SU-DHL-6 (cell line): Measurements from ENCODE around the gene RNF144B.

Experiments used
- H2AFZ ChIP-seq: fragments of 200-600 bp; sonication (generic); 2 replicates; pipeline ENCODE4 v1.6.1; 2014; ENCODE audit warnings: low read depth, mild to moderate bottlenecking, moderate library complexity, mixed read lengths, antibody characterized with exemption, low read length; ENCODE audit not compliant: severe bottlenecking
- H3F3A ChIP-seq: fragments of 200-600 bp; shearing (Covaris generic); 2 replicates; pipeline ENCODE4 v1.6.0; 2016; ENCODE audit warnings: antibody characterized with exemption, mild to moderate bottlenecking; ENCODE audit not compliant: insufficient read depth
- H3K27ac ChIP-seq: fragments of 200-600 bp; sonication (generic); 2 replicates; pipeline ENCODE4 v1.5.1; 2016; ENCODE audit warnings: low read depth, mild to moderate bottlenecking, low read length, moderate library complexity, mixed read lengths
- H3K27me3 ChIP-seq: fragments of 200-600 bp; sonication (generic), shearing (Covaris generic); 2 replicates; pipeline ENCODE4 v1.6.0; 2014; ENCODE audit warnings: mild to moderate bottlenecking, low read length
- H3K36me3 ChIP-seq: fragments of 200-600 bp; sonication (generic); 2 replicates; pipeline ENCODE4 v1.6.1; 2014; ENCODE audit warnings: mild to moderate bottlenecking, low read length, mixed read lengths
- H3K4me2 ChIP-seq: fragments of 300-600, 200-600 bp; shearing (Covaris generic), sonication (generic); 2 replicates; pipeline ENCODE4 v1.6.0; 2014; ENCODE audit warnings: low read length, low read depth, mild to moderate bottlenecking; ENCODE audit not compliant: poor library complexity, severe bottlenecking
- H3K4me3 ChIP-seq: fragments of 200-600 bp; sonication (generic); 2 replicates; pipeline ENCODE4 v1.5.1; 2014; ENCODE audit warnings: antibody characterized with exemption, low read length, mild to moderate bottlenecking, mixed read lengths; ENCODE audit not compliant: insufficient read depth, poor library complexity, severe bottlenecking
- H3K79me2 ChIP-seq: fragments of 200-600 bp; sonication (generic); 2 replicates; pipeline ENCODE4 v1.6.1; 2014; ENCODE audit warnings: mild to moderate bottlenecking, low read length, moderate library complexity; ENCODE audit not compliant: insufficient read depth
- H3K9ac ChIP-seq: fragments of 200-600 bp; sonication (generic); 2 replicates; pipeline ENCODE4 v1.7.0; 2014; ENCODE audit warnings: mild to moderate bottlenecking, low read length
- H3K9me2 ChIP-seq: fragments of 200-600 bp; sonication (generic); replicated peaks from 2 replicates; pipeline ENCODE4 v1.6.1; 2014; ENCODE audit warnings: low read length; ENCODE audit not compliant: insufficient read depth
- H3K9me3 ChIP-seq: fragments of 200-600 bp; sonication (generic); 2 replicates; pipeline ENCODE4 v1.6.1; 2014; ENCODE audit warnings: low read length, mixed read lengths; ENCODE audit not compliant: insufficient read depth
- H4K20me1 ChIP-seq: fragments of 200-600 bp; sonication (generic); 2 replicates; pipeline ENCODE4 v1.6.1; 2014; ENCODE audit warnings: low read depth, mild to moderate bottlenecking, antibody characterized with exemption, low read length, moderate library complexity, mixed read lengths
- CTCF ChIP-seq: fragments of 200-600 bp; sonication (generic); IDR thresholded peaks from one replicate; pipeline ENCODE4 v1.5.1; 2017; ENCODE audit warnings: antibody characterized with exemption, mild to moderate bottlenecking, low read length, moderate library complexity; ENCODE audit not compliant: insufficient read depth, poor library complexity, severe bottlenecking
- EZH2phosphoT487 ChIP-seq: fragments of 200-600 bp; sonication (generic), shearing (Covaris generic); conservative IDR thresholded peaks from 2 replicates; pipeline ENCODE4 v1.6.1; 2018; ENCODE audit warnings: mild to moderate bottlenecking, antibody characterized with exemption, low read length, moderate library complexity, mixed read lengths

Gene RNF144B

GRCh38 chr6:18383441-18383840 lies 3.7 kb upstream of the RNF144B start:
- TF ChIP-seq EZH2phosphoT487 (no peak), CTCF (no peak)
- Histone ChIP-seq H3K79me2 (peaks cover 9% of the 10 kb centered on the region), H3K36me3 (no peaks in the 10 kb centered on the region), H3K4me2 (no peak overlapping the region), H3K4me3 (no peak overlapping the region), H3K9me2 (no peaks in the 10 kb centered on the region), H2AFZ (no peak overlapping the region), H3K27me3 (no peaks in the 10 kb centered on the region), H3K9me3 (no peaks in the 10 kb centered on the region), H3K9ac (no peak overlapping the region), H3K27ac (no peak overlapping the region), H3F3A (no peaks in the 10 kb centered on the region), H4K20me1 (no peaks in the 10 kb centered on the region)

- Histone ChIP-seq H4K20me1 (no peaks in the 10 kb centered on the region), H3K9ac (no peak overlapping the region), H3K79me2 (peaks cover 20% of the 10 kb centered on the region), H3K9me3 (no peaks in the 10 kb centered on the region), H3K27me3 (no peaks in the 10 kb centered on the region), H3K9me2 (no peaks in the 10 kb centered on the region), H3K27ac (no peak overlapping the region), H3K36me3 (no peaks in the 10 kb centered on the region), H3F3A (no peaks in the 10 kb centered on the region), H3K4me3 (no peak overlapping the region), H2AFZ (no peak overlapping the region), H3K4me2 (no peak overlapping the region)
- no peak for TF ChIP-seq CTCF
- TF ChIP-seq EZH2phosphoT487 = no peak
These were observed 2.5 kb upstream of the RNF144B start for GRCh38 chr6:18384621-18385020.

- Histone ChIP-seq H3K36me3 (no peaks in the 10 kb centered on the region), H3F3A (no peaks in the 10 kb centered on the region), H3K9me3 (no peaks in the 10 kb centered on the region), H3K27me3 (no peaks in the 10 kb centered on the region), H4K20me1 (no peaks in the 10 kb centered on the region), H3K9ac (peak overlapping the region; percentile 62), H2AFZ (peak overlapping the region; percentile 65), H3K9me2 (no peaks in the 10 kb centered on the region), H3K4me2 (peak overlapping the region; percentile 71), H3K4me3 (peak overlapping the region; percentile 67), H3K27ac (peak overlapping the region; percentile 9; the same call in 1 of the 2 replicates), H3K79me2 (peaks cover 37% of the 10 kb centered on the region)
- no peak for TF ChIP-seq EZH2phosphoT487
- TF ChIP-seq CTCF = no peak
These were observed 713 bp upstream of the RNF144B start for GRCh38 chr6:18386298-18386976.
